Central memory CD8-positive, alpha-beta T cell (primary cell): ENCODE data around the gene FCHO2.
"Not testable (repeated sequence)": the region's sequence is repeated elsewhere in the genome, so short reads cannot be mapped to it uniquely, and the experiment has no call there.

Experiments used
- ATAC-seq: fragments of 150-1000 bp; cut with Tn5 transposase; replicated peaks from 2 replicates; pipeline ENCODE4 v1.10.0; 2022; ENCODE audit warnings: mild to moderate bottlenecking, moderate FRiP score, moderate number of reproducible peaks; ENCODE audit not compliant: poor library complexity, severe bottlenecking; ENCODE audit errors: extremely low read depth
- DNase-seq, 2 donors: peaks; one replicate each; pipeline ENCODE4 v3.0.0; 2021; ENCODE audit warnings: low spot score in 2 of 2
- H3K27ac Mint-ChIP-seq: one replicate; pipeline ENCODE4 v1.8.0; 2022; ENCODE audit warnings: low read depth, mild to moderate bottlenecking, moderate library complexity, mixed read lengths
- H3K27me3 Mint-ChIP-seq: one replicate; pipeline ENCODE4 v1.8.0; 2022; ENCODE audit warnings: mixed read lengths
- H3K36me3 Mint-ChIP-seq: one replicate; pipeline ENCODE4 v1.8.0; 2022; ENCODE audit warnings: mild to moderate bottlenecking, moderate library complexity, mixed read lengths; ENCODE audit not compliant: insufficient read depth
- H3K4me1 Mint-ChIP-seq: one replicate; pipeline ENCODE4 v1.8.0; 2022; ENCODE audit warnings: mixed read lengths
- H3K4me3 Mint-ChIP-seq: one replicate; pipeline ENCODE4 v1.8.0; 2022; ENCODE audit warnings: mild to moderate bottlenecking, moderate library complexity, mixed read lengths
- H3K9me3 Mint-ChIP-seq: one replicate; pipeline ENCODE4 v1.8.0; 2022; ENCODE audit warnings: mixed read lengths

The FCHO2 gene

GRCh38 chr5:72974481-72974880, 18.6 kb downstream of the FCHO2 start:
- H3K27ac Mint-ChIP-seq, ATAC-seq, H3K27me3 Mint-ChIP-seq, H3K4me1 Mint-ChIP-seq, DNase-seq, H3K36me3 Mint-ChIP-seq, H3K4me3 Mint-ChIP-seq, H3K9me3 Mint-ChIP-seq: not testable (repeated sequence)

GRCh38 chr5:72976810-72977209, 21.0 kb downstream of the FCHO2 start:
- not testable (repeated sequence) for ATAC-seq, H3K36me3 Mint-ChIP-seq, DNase-seq, H3K27ac Mint-ChIP-seq, H3K4me1 Mint-ChIP-seq, H3K9me3 Mint-ChIP-seq, H3K4me3 Mint-ChIP-seq, H3K27me3 Mint-ChIP-seq

DNA sequence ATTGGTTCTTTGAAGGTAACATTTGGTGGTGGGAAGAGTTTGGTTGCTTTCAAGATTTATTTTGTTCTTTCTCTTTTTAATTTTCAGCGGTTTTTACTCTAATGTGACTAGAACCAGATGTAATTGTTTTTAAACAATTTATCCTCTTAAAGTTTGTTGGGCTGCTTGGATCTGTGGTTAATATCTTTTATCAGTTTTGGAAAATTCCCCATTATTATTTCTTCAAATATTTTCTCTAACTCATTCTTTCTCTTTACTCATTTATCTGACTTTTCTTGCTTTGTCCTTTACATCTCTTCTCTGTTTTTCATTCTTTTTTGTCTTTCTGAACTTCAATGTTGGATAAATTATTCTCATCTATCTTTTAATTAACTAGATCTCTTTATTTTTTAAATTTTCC, 29.9 kb downstream of the FCHO2 start:
- Mint-ChIP-seq H3K27ac (no peak overlapping the region), H3K9me3 (no peaks in the 10 kb centered on the region), H3K27me3 (no peaks in the 10 kb centered on the region)

GRCh38 chr5:72988769-72989168, 32.9 kb downstream of the FCHO2 start:
- no peak for ATAC-seq
- no peak for DNase-seq
- H3K4me1 Mint-ChIP-seq, result no peaks in the 10 kb centered on the region

More for the DNA sequence above, 29.9 kb downstream of the FCHO2 start:
- Mint-ChIP-seq H3K4me3 (no peak overlapping the region), H3K4me1 (no peaks in the 10 kb centered on the region), H3K36me3 (peaks cover 6% of the 10 kb centered on the region)
- DNase-seq (no peak), ATAC-seq (no peak)

GRCh38 chr5:72991394-72991793, 35.6 kb downstream of the FCHO2 start:
- Mint-ChIP-seq H3K9me3 (no peaks in the 10 kb centered on the region), H3K4me3 (no peak overlapping the region), H3K36me3 (peaks cover 9% of the 10 kb centered on the region), H3K27me3 (no peaks in the 10 kb centered on the region), H3K27ac (no peak overlapping the region), H3K4me1 (no peaks in the 10 kb centered on the region)
- DNase-seq, result no peak
- ATAC-seq, result no peak

More at GRCh38 chr5:72988769-72989168, 32.9 kb downstream of the FCHO2 start:
- no peak overlapping the region for H3K27ac Mint-ChIP-seq
- H3K4me3 Mint-ChIP-seq, result no peak overlapping the region
- no peaks in the 10 kb centered on the region for H3K9me3 Mint-ChIP-seq
- no peaks in the 10 kb centered on the region for H3K27me3 Mint-ChIP-seq
- peaks cover 11% of the 10 kb centered on the region for H3K36me3 Mint-ChIP-seq

DNA sequence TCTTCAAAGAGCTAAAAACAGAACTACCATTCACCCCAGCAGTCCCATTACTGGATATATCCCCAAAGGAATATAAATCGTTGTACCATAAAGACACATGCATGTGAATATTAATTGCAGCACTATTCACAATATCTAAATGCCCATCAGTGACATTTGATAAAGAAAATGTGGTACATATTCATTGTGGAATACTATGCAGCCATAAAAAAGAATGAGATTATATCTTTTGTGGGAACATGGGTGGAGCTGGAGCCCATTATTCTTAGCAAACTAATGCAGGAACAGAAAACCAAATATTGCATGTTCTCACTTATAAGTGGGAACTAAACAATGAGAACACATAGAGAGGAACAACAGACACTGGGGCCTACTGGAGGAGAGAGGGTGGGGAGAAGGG, 38.7 kb downstream of the FCHO2 start:
- Mint-ChIP-seq H3K4me3 (no peak overlapping the region), H3K4me1 (no peaks in the 10 kb centered on the region), H3K36me3 (peaks cover 7% of the 10 kb centered on the region), H3K27me3 (no peaks in the 10 kb centered on the region), H3K27ac (no peak overlapping the region), H3K9me3 (no peaks in the 10 kb centered on the region)
- no peak for ATAC-seq
- no peak for DNase-seq

DNA sequence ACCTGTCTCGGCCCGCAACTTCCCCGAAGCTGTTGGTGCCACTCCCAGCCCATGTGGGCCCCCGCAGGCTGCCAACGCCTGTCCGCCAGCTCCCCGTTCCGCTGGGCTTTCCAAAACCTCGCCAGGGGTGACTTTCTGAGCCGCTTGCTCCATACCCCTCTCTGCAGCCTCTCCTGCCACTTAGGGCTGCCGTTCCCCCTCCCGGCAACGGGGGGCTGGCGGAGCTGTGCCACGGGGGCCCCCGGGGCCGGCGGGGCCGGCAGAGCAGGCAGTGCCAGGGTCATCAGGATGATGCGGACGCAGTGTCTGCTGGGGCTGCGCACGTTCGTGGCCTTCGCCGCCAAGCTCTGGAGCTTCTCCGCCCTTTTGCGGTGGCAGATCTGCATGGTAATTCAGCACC, 40.8 kb downstream of the FCHO2 start:
- H3K4me3 Mint-ChIP-seq, result no peak overlapping the region
- peaks cover 2% of the 10 kb centered on the region for H3K36me3 Mint-ChIP-seq
- no peaks in the 10 kb centered on the region for H3K27me3 Mint-ChIP-seq
- ATAC-seq (no peak), DNase-seq (no peak)
- no peak overlapping the region for H3K27ac Mint-ChIP-seq
- no peaks in the 10 kb centered on the region for H3K4me1 Mint-ChIP-seq
- H3K9me3 Mint-ChIP-seq, result no peaks in the 10 kb centered on the region

DNA sequence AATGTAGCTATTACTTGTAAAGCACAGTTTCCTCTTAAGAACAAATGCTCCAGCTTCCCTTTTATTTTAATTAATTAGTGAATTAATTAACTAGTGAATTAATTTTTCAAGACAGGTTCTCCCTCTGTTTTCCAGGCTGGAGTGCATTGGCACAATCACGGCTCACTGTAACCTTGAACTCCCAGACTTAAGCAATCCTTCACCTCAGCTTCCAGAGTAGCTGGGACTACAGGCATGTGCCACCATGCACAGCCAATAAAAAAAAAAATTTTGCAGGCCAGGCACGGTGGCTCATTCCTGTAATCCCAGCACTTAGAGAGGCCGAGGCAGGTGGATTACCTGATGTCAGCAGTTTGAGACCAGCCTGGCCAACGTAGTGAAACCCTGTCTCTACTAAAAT, 44.1 kb downstream of the FCHO2 start:
- Mint-ChIP-seq H3K27ac (no peak overlapping the region), H3K4me3 (no peak overlapping the region)

GRCh38 chr5:73005886-73006285, 50.0 kb downstream of the FCHO2 start:
- H3K36me3 Mint-ChIP-seq, result no peaks in the 10 kb centered on the region
- no peaks in the 10 kb centered on the region for H3K9me3 Mint-ChIP-seq
- no peak overlapping the region for H3K4me3 Mint-ChIP-seq
- DNase-seq, result no peak
- H3K27me3 Mint-ChIP-seq, result no peaks in the 10 kb centered on the region
- no peak for ATAC-seq
- H3K27ac Mint-ChIP-seq, result no peak overlapping the region
- H3K4me1 Mint-ChIP-seq, result no peaks in the 10 kb centered on the region

More for the DNA sequence above, 44.1 kb downstream of the FCHO2 start:
- Mint-ChIP-seq H3K27me3 (no peaks in the 10 kb centered on the region), H3K4me1 (no peaks in the 10 kb centered on the region), H3K36me3 (no peaks in the 10 kb centered on the region), H3K9me3 (no peaks in the 10 kb centered on the region)
- DNase-seq (no peak), ATAC-seq (no peak)

DNA sequence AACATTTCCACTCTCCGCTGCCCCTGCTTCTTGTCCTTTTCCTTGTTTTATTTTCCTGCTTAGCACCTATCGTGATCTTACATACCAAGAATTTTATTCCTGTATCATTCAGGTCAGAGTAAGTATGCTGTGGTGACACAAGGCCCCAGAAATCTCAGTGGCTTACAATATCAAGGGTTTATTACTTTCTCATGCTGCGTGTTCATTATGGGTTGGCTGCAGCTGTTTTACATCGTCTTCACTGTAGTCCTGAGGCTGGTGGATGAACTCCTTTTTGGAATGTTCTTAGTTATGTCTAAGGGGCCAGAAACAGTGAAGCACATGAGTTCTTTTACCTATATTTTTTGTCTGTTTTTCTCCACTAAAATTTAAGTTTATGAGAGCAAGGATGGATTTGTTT, 51.2 kb downstream of the FCHO2 start:
- no peak overlapping the region for H3K27ac Mint-ChIP-seq
- no peaks in the 10 kb centered on the region for H3K27me3 Mint-ChIP-seq
- H3K36me3 Mint-ChIP-seq, result no peaks in the 10 kb centered on the region
- H3K4me3 Mint-ChIP-seq, result no peak overlapping the region
- H3K4me1 Mint-ChIP-seq, result no peaks in the 10 kb centered on the region
- no peaks in the 10 kb centered on the region for H3K9me3 Mint-ChIP-seq
- ATAC-seq, result no peak
- no peak for DNase-seq

DNA sequence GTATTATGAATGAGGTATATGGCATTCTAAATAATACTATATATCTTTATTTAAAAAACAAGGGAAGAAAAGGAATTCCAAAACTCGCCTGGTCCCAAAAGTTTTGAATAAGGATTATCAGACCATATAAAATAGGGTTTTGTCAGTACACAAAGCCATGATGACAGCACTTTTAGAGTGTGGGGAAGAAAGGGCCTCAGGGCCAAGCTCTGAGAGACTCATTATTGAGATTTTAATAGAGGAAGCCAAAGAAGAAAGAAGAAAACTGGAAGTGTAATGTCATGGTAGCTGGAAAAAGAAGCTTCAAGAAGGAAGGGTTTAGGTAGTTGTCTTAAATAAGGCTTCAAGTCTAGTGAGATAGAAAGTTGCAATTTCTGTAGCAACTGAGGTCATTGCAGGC, 53.0 kb downstream of the FCHO2 start:
- no peaks in the 10 kb centered on the region for H3K9me3 Mint-ChIP-seq
- no peak overlapping the region for H3K4me3 Mint-ChIP-seq
- H3K4me1 Mint-ChIP-seq, result no peaks in the 10 kb centered on the region
- no peak for ATAC-seq
- H3K36me3 Mint-ChIP-seq, result no peaks in the 10 kb centered on the region
- DNase-seq, result no peak
- no peak overlapping the region for H3K27ac Mint-ChIP-seq
- no peaks in the 10 kb centered on the region for H3K27me3 Mint-ChIP-seq

- not testable (repeated sequence) for ATAC-seq, H3K9me3 Mint-ChIP-seq, H3K27me3 Mint-ChIP-seq, H3K27ac Mint-ChIP-seq, H3K36me3 Mint-ChIP-seq, H3K4me1 Mint-ChIP-seq, H3K4me3 Mint-ChIP-seq, DNase-seq
These were observed 55.8 kb downstream of the FCHO2 start for GRCh38 chr5:73011612-73012011.

GRCh38 chr5:73018892-73019291, 63.1 kb downstream of the FCHO2 start:
- Mint-ChIP-seq H3K4me1 (no peaks in the 10 kb centered on the region), H3K36me3 (peaks cover 2% of the 10 kb centered on the region), H3K9me3 (no peaks in the 10 kb centered on the region), H3K27ac (no peak overlapping the region), H3K4me3 (no peak overlapping the region), H3K27me3 (no peaks in the 10 kb centered on the region)
- ATAC-seq, result no peak
- no peak for DNase-seq

DNA sequence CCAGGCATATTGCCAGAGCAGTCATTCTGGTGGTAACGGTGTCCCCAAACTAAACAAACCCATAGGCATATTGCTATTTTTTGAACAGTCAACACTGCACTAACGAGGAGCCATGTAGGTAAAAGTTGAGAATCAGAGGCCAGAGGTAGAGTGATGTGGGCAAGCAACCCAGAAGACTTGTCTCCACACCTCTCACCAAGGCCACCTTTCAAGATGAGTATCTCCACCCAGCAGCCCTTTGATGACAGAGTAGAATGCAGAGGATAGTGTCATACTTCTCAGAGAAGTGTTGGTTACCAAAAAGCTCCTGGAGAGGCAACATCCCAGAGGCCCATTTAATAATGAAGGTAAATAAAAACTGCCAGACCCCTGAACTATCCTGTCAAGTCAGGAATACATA, 63.9 kb downstream of the FCHO2 start:
- Mint-ChIP-seq H3K9me3 (no peaks in the 10 kb centered on the region), H3K4me1 (no peaks in the 10 kb centered on the region), H3K27ac (no peak overlapping the region), H3K4me3 (no peak overlapping the region), H3K36me3 (peaks cover 2% of the 10 kb centered on the region), H3K27me3 (no peaks in the 10 kb centered on the region)
- DNase-seq (no peak), ATAC-seq (no peak)
